ENCODE results near the gene AGRN.
A peak's percentile ranks its signal among the peaks of the same experiment; 100 is the strongest.
"Not testable (repeated sequence)": the region's sequence is repeated elsewhere in the genome, so short reads cannot be mapped to it uniquely, and the experiment has no call there.

Gene AGRN

DNA sequence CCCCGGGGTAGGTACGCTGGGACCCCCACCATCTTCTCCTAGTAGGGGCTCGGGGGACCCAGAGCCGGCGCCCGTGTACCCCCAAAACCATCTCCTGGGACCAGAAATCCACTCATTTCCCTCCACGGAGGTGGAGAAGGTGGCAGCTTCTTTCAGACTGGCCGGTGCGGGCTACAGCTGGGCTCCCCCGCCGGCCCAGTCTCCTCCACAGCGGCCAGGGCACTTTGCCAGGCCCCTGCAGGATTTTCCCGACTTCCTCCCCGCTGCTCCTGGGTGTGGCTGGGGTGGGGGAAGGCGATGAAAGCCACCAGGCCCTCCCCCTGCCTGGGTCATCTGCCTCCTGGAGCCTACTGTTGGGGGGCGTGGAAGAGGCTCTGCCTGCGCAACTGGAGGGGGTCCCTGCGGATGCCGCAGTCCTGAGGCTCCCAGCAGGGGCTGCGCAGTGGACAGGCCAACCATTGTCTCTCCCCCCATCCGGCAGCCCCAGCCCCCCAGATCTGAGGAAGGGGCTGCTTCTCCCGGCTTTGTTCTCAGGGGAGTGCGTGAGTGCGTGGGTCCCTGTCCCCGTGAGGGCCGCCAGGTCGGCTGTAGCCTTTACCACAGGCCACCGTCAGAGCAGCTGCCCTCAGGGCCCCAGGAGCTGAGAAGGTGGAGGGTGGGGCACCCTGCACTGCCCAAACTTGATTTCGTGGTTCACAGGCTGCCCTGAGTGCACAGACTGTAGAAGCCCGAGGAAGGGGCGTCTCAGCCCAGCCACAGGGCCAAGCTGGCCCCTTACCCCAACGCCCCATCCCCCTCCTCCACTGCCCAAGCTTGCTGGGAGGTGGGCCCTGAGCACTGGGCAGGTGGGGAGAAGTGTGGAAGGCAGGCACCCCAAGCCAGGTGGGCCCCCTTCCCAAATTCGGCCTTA is 1.3 kb downstream of the AGRN start:
- DNase-seq (ENCODE audit: low spot score) = no peak

GRCh38 chr1:1021920-1022259 is 2.0 kb downstream of the AGRN start:
- DNase-seq (ENCODE audit: low spot score) = no peak

- DNase-seq (ENCODE audit: low spot score) = no peak
Measured at GRCh38 chr1:1022302-1023009, 2.5 kb downstream of the AGRN start.

- DNase-seq (ENCODE audit: low spot score) = no peak
Measured at GRCh38 chr1:1023700-1024099, 3.8 kb downstream of the AGRN start.

DNA sequence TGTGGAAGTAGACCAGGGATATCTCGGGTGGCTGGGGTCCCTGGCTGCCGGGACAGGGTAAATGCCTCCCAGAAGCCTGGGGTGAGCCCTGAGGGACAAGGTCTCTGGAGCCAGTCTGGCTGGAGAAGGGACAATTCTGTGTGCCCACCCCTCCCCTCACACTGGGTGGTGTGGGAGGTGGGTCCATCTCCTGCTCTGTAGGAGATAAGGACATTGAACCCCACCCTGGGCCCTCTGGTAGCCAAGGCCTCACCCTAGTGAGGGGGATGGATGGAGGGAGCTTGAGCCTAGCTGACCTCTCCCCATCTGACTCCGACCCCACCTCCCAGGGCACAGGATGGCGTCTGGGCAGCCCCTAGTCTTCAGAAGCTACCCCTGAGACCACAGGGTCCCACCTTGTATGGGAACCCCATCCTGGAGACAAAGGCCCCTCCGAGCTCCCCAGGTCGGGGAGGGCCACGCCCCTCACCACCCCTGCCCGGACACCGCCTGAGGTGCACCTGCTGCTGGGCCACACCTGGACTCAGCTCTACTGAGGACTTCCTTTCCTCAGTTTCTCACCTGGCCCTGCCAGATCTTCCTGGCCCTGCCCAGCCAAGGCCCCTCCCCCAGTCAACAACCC is 4.3 kb downstream of the AGRN start:
- DNase-seq (ENCODE audit: low spot score) = no peak

GRCh38 chr1:1024771-1025699 is 5.1 kb downstream of the AGRN start:
- no peak for DNase-seq (ENCODE audit: low spot score)

DNA sequence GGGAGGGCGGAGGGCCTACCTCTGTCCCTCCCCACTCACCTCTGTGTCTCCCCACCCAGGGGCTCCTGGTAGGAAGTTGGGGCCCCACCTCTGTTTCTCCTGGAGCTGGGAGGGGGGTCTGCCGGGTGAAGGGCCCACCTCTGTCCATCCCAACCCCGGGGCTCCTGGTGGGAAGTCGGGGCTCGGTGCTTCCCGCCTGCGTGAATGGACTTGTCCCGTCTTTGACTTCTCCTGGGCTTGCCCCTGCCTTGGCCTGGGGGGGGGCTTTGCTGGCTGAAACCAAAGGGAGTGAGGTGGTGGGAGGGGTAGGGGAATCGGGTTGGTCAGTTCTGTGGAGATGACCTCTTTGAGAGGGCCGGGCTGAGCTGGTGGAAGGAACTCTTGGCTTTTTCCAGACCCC is 5.8 kb downstream of the AGRN start:
- DNase-seq (ENCODE audit: low spot score) = no peak

DNA sequence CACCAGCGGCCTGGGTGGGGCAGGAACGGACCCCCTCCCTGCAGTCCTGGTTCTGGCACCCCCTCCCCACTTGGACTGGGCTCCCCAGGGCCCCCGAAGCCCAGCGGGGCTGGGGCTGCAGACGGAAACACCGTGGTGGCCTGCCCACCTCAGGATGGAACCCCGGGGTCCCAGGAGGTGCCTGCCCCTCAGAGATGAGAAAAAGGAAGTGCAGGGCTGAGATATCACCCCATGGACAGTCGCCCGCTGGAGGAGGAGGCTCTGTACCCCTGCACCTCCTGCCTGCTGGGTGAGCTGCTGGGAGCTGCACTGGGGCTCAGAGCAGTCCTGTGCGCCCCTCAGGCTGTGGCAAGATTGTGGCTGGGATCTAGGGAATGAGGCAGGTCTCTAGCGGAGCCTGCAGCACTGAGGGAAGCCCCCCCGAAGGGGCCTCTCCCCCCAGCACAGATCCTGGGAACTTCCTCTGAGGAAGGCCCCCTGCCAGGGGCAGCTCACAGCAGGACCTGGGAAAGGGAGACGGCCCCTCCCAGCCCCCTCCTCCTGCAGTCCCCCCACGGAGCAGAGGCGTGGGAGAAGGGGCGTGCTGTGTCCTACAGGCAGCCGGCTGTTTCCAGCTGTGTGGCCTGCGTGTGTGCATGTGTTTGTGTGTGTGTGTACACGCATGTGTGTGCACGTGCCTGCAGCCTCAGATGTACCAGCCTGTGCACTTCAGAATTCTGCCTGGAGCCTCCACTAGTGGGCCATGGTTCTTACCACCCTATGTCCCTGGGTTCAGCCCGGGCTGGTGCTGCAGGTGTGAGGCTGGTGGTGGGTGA is 6.9 kb downstream of the AGRN start:
- no peak for DNase-seq (ENCODE audit: low spot score)

GRCh38 chr1:1027791-1028190 is 7.9 kb downstream of the AGRN start:
- no peak for DNase-seq (ENCODE audit: low spot score)

DNA sequence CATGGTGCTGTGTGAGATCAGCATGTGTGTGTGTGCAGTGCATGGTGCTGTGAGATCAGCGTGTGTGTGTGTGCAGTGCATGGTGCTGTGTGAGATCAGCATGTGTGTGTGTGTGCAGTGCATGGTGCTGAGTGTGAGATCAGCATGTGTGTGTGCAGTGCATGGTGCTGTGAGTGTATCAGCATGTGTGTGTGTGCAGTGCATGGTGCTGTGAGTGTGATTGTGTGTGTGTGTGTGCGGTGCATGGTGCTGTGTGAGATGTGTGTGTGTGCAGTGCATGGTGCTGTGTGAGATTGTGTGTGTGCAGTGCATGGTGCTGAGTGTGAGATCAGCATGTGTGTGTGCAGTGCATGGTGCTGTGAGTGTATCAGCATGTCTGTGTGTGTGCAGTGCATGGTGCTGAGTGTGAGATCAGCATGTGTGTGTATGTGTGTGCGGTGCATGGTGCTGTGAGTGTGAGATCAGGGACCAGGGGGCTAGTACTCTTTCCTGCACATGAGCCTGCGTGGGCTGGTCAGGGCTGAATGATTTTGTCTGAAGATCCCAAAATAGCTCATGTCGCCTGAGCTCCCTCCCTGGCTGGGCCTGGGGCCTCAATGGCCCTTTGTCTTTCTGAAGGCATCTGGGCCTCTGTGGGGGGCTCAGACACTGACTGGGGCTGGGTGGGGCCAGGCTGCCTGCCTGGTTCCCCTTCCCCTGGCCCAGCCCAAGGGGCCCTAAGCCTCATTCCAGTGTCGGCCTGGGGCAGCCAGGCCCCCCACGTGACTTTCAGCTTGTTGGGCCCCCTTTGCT is 11.1 kb downstream of the AGRN start:
- not testable (repeated sequence) for DNase-seq (ENCODE audit: low spot score)

DNA sequence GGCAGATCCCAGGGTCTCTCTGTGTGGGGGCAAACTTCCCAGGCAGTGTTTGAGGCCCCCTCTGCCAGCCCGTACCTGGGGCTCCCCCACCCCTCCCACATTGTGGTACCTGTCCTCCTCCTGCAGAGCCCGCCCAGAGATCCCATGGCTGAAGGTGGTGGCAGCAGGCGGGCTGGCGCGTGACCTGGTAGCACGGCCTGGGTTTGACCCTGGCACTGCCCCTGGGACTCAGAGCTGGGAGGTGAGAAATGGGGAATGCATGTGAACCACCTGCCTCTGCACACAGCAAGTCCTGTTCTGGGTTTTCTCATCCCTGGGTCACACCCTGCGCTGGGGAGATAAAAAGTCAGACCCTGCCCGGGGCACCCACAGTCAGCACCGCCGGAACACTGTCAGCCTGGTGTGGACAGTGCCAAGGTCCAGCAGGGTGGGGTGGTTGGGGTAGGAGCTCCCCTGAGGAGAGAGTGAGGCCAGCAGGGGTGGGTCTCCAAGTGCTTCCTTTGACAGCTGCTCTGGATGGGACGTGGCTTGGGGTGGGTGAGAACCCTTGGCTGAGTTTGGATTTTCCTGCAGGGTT is 11.8 kb downstream of the AGRN start:
- DNase-seq (ENCODE audit: low spot score) = no peak

- no peak for DNase-seq (ENCODE audit: low spot score)
Measured at GRCh38 chr1:1032424-1032823, 12.5 kb downstream of the AGRN start.

- peak; percentile 92 for DNase-seq (ENCODE audit: low spot score)
Measured at GRCh38 chr1:1033009-1033587, 13.2 kb downstream of the AGRN start.

- DNase-seq (ENCODE audit: low spot score) = no peak
Measured at GRCh38 chr1:1033731-1034438, 14.0 kb downstream of the AGRN start.

DNA sequence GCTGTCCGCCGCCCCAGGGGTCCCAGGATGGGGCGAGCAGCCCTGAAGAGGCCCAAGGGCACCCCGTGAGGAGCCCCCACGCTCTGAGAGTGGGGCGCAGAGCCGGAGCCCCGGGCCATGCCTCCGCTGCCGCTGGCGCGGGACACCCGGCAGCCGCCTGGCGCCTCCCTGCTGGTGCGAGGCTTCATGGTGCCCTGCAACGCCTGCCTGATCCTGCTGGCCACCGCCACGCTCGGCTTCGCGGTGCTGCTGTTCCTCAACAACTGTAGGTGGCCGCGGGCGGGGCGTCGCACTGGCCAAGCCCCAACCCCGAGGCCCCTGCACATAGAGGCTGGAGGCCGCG is 14.5 kb downstream of the AGRN start:
- no peak for DNase-seq (ENCODE audit: low spot score)

GRCh38 chr1:1035291-1035943 is 15.5 kb downstream of the AGRN start:
- no peak for DNase-seq (ENCODE audit: low spot score)

DNA sequence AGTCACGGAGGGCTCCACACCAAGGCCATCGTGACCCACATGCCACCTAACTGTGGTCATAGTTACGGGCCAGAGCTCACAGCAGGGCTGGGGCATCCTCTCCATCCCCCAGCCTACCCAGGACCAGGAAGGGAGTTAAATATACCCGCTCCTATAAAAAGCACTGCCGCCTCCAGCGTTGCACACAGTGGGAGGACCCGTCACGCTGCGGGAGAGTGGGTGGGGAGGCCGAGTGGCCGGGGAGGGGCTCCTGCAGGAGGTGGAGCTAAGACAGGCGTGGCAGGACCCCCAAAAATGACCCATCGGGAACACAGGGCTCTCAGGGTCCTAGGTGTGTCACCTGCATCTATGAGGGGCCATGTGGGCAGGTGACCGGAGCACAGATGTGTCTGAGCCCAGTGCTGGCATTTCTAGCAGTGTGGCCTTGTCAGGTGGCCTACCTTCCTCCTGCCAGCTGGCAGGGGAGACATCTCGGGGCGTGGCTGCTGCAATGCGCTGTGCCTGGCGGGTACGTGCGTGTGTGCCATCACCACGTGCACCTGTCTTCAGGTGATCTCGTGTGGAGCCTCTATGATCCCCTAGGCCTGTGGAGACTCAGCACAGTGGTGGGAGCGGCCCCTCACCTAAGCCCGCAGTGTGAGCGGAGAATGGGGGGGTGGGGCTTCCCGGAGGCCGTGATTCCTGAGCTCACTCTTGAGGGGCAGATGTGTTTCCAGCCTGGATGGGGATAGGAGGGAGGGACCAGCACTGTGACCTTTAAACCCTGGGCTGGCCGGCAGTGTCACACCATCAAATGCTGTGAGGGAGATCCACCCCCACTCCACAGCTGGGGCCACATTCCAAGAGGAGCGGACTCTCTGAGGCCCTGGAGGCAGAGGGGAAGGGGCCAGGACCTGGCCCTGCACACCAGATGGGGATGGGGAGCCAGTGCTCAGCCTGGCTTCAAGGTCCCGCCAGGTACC is 17.7 kb downstream of the AGRN start:
- DNase-seq (ENCODE audit: low spot score) = no peak

All from germinal center (tissue), 1 donor.